CD14-positive monocyte (primary cell): ENCODE data around the gene MACROD2. TPM values are rescaled to one million over a fixed set of nuclear protein-coding genes. Genes with fewer than 3 reads are reported as not detected.

Experiments used
- DNase-seq, 3 donors: peaks; one replicate each; pipeline ENCODE4 v3.0.0-alpha.2; 2011 to 2022
- H2AFZ ChIP-seq: 2 replicates; pipeline ENCODE4 v1.6.0; 2012; ENCODE audit warnings: mild to moderate bottlenecking, low read depth, low read length, inconsistent platforms; ENCODE audit not compliant: insufficient read depth, poor library complexity, severe bottlenecking
- H3K27ac ChIP-seq, 2 donors: 1 replicate in 1 of 2; 2 replicates in 1 of 2; pipeline ENCODE4 v1.5.1; 2012 to 2013; ENCODE audit warnings: low read length in 2 of 2, control low read depth in 1 of 2, inconsistent platforms in 1 of 2, low read depth in 1 of 2, mild to moderate bottlenecking in 1 of 2
- H3K27me3 ChIP-seq, 2 donors: one replicate each; pipeline versions ENCODE4 v1.6.0 to v1.6.1; 2011 to 2013; ENCODE audit warnings: low read length in 2 of 2; ENCODE audit not compliant: control insufficient read depth in 2 of 2, insufficient read depth in 2 of 2
- H3K36me3 ChIP-seq, 2 donors: replicated peaks in 1 of 2; 1 replicate in 1 of 2; 2 replicates in 1 of 2; pipeline versions ENCODE4 v1.5.1 to v1.6.1; 2012 to 2013; ENCODE audit warnings: low read length in 2 of 2, control low read depth in 1 of 2, inconsistent platforms in 1 of 2, mild to moderate bottlenecking in 1 of 2; ENCODE audit not compliant: insufficient read depth in 2 of 2, control insufficient read depth in 1 of 2
- H3K4me1 ChIP-seq, 2 donors: 1 replicate in 1 of 2; 2 replicates in 1 of 2; pipeline versions ENCODE4 v1.5.1 to v1.6.1; 2012 to 2013; ENCODE audit warnings: low read length in 2 of 2, control low read depth in 1 of 2, inconsistent platforms in 1 of 2, mild to moderate bottlenecking in 1 of 2, moderate library complexity in 1 of 2; ENCODE audit not compliant: insufficient read depth in 2 of 2, control insufficient read depth in 1 of 2
- H3K4me2 ChIP-seq: replicated peaks from 2 replicates; pipeline ENCODE3; 2012; ENCODE audit warnings: low read length, moderate library complexity, mild to moderate bottlenecking; ENCODE audit not compliant: poor library complexity, severe bottlenecking; ENCODE audit errors: extremely low read depth
- H3K4me3 ChIP-seq, 3 experiments: fragments of 200-600 bp in 1 of 3; sonication (generic) in 1 of 3; replicated peaks in 1 of 3; 1 replicate in 2 of 3; 2 replicates in 1 of 3; pipeline ENCODE4 v1.5.1; 2011 to 2013; ENCODE audit warnings: low read length in 3 of 3, mild to moderate bottlenecking in 3 of 3, control low read depth in 2 of 3, low read depth in 2 of 3, inconsistent platforms in 1 of 3, moderate library complexity in 1 of 3
- H3K79me2 ChIP-seq: 2 replicates; pipeline ENCODE4 v1.6.0; 2012; ENCODE audit warnings: mild to moderate bottlenecking, control low read depth, inconsistent platforms, low read length, moderate library complexity; ENCODE audit not compliant: insufficient read depth
- H3K9ac ChIP-seq: 2 replicates; pipeline ENCODE4 v1.6.0; 2017; ENCODE audit warnings: low read length, mild to moderate bottlenecking; ENCODE audit not compliant: insufficient read depth, poor library complexity, severe bottlenecking
- H3K9me3 ChIP-seq, 2 donors: replicated peaks in 1 of 2; 1 replicate in 1 of 2; 2 replicates in 1 of 2; pipeline versions ENCODE4 v1.5.1 to v1.6.1; 2012 to 2013; ENCODE audit warnings: low read length in 2 of 2, control low read depth in 1 of 2; ENCODE audit not compliant: control insufficient read depth in 1 of 2, insufficient read depth in 1 of 2
- H4K20me1 ChIP-seq: 2 replicates; pipeline ENCODE4 v1.6.0; 2012; ENCODE audit warnings: mild to moderate bottlenecking, low read length, control low read depth, moderate library complexity; ENCODE audit not compliant: insufficient read depth
- H3K27ac Mint-ChIP-seq, 7 donors: one replicate each; pipeline ENCODE4 v1.8.0; 2020; ENCODE audit warnings: mild to moderate bottlenecking in 7 of 7, mixed read lengths in 7 of 7, moderate library complexity in 6 of 7, inconsistent platforms in 2 of 7
- H3K27me3 Mint-ChIP-seq, 3 donors: one replicate each; pipeline ENCODE4 v1.8.0; 2021 to 2022; ENCODE audit warnings: low read depth in 3 of 3, mild to moderate bottlenecking in 3 of 3, mixed read lengths in 3 of 3, moderate library complexity in 3 of 3, inconsistent platforms in 1 of 3
- H3K36me3 Mint-ChIP-seq, 2 donors: one replicate each; pipeline ENCODE4 v1.8.0; 2020; ENCODE audit warnings: mixed read lengths in 2 of 2, inconsistent platforms in 1 of 2, mild to moderate bottlenecking in 1 of 2
- H3K4me1 Mint-ChIP-seq: one replicate; pipeline ENCODE4 v1.8.0; 2020; ENCODE audit warnings: mild to moderate bottlenecking, mixed read lengths
- H3K4me3 Mint-ChIP-seq, 2 donors: one replicate each; pipeline ENCODE4 v1.8.0; 2020; ENCODE audit warnings: mild to moderate bottlenecking in 2 of 2, mixed read lengths in 2 of 2, moderate library complexity in 1 of 2
- H3K9me3 Mint-ChIP-seq, 7 donors: one replicate each; pipeline ENCODE4 v1.8.0; 2020 to 2022; ENCODE audit warnings: mixed read lengths in 7 of 7, mild to moderate bottlenecking in 6 of 7, moderate library complexity in 6 of 7, inconsistent platforms in 2 of 7
- CTCF ChIP-seq: fragments of 200-600 bp; IDR thresholded peaks from one replicate; pipeline ENCODE4 v1.8.0; 2022; ENCODE audit warnings: antibody characterized with exemption, mild to moderate bottlenecking
- WGBS: methylation state at CpG from one replicate; pipeline ENCODE4 v1.1.5; 2013; ENCODE audit warnings: missing lambda C conversion rate; ENCODE audit not compliant: insufficient coverage; 5-methylcytosine and 5-hydroxymethylcytosine counted together
- intact Hi-C, 2 donors: fragments of 100-400 bp; cut with micrococcal nuclease; formaldehyde crosslinking; loops; one replicate each; pipeline versions ENCODE4 v1.15.0 to v1.15.1; 2023
- polyA plus RNA-seq, 3 donors: library from polyadenylated mRNA; depleted of rRNA in 1 of 3; unstranded in 2 of 3; stranded (reverse) in 1 of 3; fragments of 300-500 nt in 2 of 3; fragments of >200 nt in 1 of 3; fragmentation: Illumina TruSeq in 2 of 3; gene quantifications; 1 replicate in 2 of 3; 2 replicates in 1 of 3; pipeline ENCODE4 v1.2.3, GENCODE V29; 2012 to 2021

Gene MACROD2
- polyA plus RNA-seq, 3 donors, result 0.23 TPM; not detected in 2

- Mint-ChIP-seq H3K9me3 (peaks cover 0 to 2% (median 0%) of the 10 kb centered on the region in 7 donors), H3K27me3 (no peaks in the 10 kb centered on the region), H3K27ac (no peak overlapping the region), H3K4me3 (no peak overlapping the region), H3K4me1 (no peaks in the 10 kb centered on the region), H3K36me3 (no peaks in the 10 kb centered on the region)
- Histone ChIP-seq H3K9me3 (no peaks in the 10 kb centered on the region), H4K20me1 (no peaks in the 10 kb centered on the region), H3K4me1 (no peaks in the 10 kb centered on the region), H3K4me2 (no peak overlapping the region), H3K4me3 (no peak overlapping the region), H2AFZ (no peak overlapping the region), H3K36me3 (no peaks in the 10 kb centered on the region), H3K27ac (no peak overlapping the region), H3K9ac (no peak overlapping the region), H3K79me2 (no peaks in the 10 kb centered on the region), H3K27me3 (no peaks in the 10 kb centered on the region)
- no peak for DNase-seq
- no peak for TF ChIP-seq CTCF
- intact Hi-C loops, result loop anchor here in 1 of 2 donors (5.0 kb wide), 2 partner anchors 771 to 1056 kb away; no protein-coding TSS in a partner anchor
Measured at GRCh38 chr20:15706719-15707118, 1711.4 kb downstream of the MACROD2 start.

GRCh38 chr20:15708984-15709598 is 1713.8 kb downstream of the MACROD2 start:
- H4K20me1 ChIP-seq, result no peaks in the 10 kb centered on the region
- H3K79me2 ChIP-seq, result no peaks in the 10 kb centered on the region
- no peak overlapping the region for H3K9ac ChIP-seq
- H3K4me1 Mint-ChIP-seq, result no peaks in the 10 kb centered on the region
- no peak overlapping the region for H3K27ac Mint-ChIP-seq
- 56% methylated on average over 5 of the region's 9 CpGs for WGBS
- no peaks in the 10 kb centered on the region for H3K9me3 ChIP-seq
- no peak overlapping the region for H3K4me3 Mint-ChIP-seq
- H3K4me1 ChIP-seq, result no peaks in the 10 kb centered on the region
- H3K9me3 Mint-ChIP-seq, result peaks cover 0 to 3% (median 1%) of the 10 kb centered on the region in 7 donors
- no peaks in the 10 kb centered on the region for H3K36me3 ChIP-seq
- H2AFZ ChIP-seq, result no peak overlapping the region
- no peaks in the 10 kb centered on the region for H3K36me3 Mint-ChIP-seq
- peaks cover 0 to 2% (median 0%) of the 10 kb centered on the region in 3 donors for H3K27me3 Mint-ChIP-seq
- H3K4me2 ChIP-seq, result no peak overlapping the region
- no peaks in the 10 kb centered on the region for H3K27me3 ChIP-seq
- peak in 1 of 3 donors; percentile 16 for DNase-seq
- H3K4me3 ChIP-seq, result no peak overlapping the region
- TF ChIP-seq CTCF, result peak; percentile 66
- no peak overlapping the region for H3K27ac ChIP-seq
- intact Hi-C loops, result loop anchor here in 1 of 2 donors (5.0 kb wide), 2 partner anchors 768 to 1053 kb away; no protein-coding TSS in a partner anchor
